ENCODE results near the gene ABLIM1.

ABLIM1 gene

GRCh38 chr10:114499630-114500190, 158.4 kb downstream of the ABLIM1 start:
- Histone ChIP-seq H3K4me3 (ENCODE audit: low read depth, low read length) (no peak overlapping the region), H3K27me3 (ENCODE audit: control insufficient read depth, insufficient read depth, low read length) (no peaks in the 10 kb centered on the region), H3K9ac (ENCODE audit: low read depth, low read length) (no peak overlapping the region), H3K4me1 (ENCODE audit: control insufficient read depth, insufficient read depth, low read length) (peaks cover 5% of the 10 kb centered on the region), H3K9me3 (ENCODE audit: control insufficient read depth, insufficient read depth, low read length) (no peaks in the 10 kb centered on the region), H3K36me3 (ENCODE audit: control insufficient read depth, insufficient read depth, low read length) (peaks cover 4% of the 10 kb centered on the region; the same call in 1 of the 2 replicates), H3K27ac (ENCODE audit: low read depth, low read length) (no peak overlapping the region)

- Histone ChIP-seq H3K4me3 (ENCODE audit: low read depth, low read length) (no peak overlapping the region), H3K27ac (ENCODE audit: low read depth, low read length) (no peak overlapping the region), H3K9me3 (ENCODE audit: control insufficient read depth, insufficient read depth, low read length) (no peaks in the 10 kb centered on the region), H3K4me1 (ENCODE audit: control insufficient read depth, insufficient read depth, low read length) (peaks cover 3% of the 10 kb centered on the region; the same call in 1 of the 2 replicates), H3K9ac (ENCODE audit: low read depth, low read length) (no peak overlapping the region), H3K27me3 (ENCODE audit: control insufficient read depth, insufficient read depth, low read length) (no peaks in the 10 kb centered on the region), H3K36me3 (ENCODE audit: control insufficient read depth, insufficient read depth, low read length) (peaks cover 4% of the 10 kb centered on the region; the same call in 1 of the 2 replicates)
Measured at GRCh38 chr10:114499116-114499515, 159.0 kb downstream of the ABLIM1 start.

- no peaks in the 10 kb centered on the region for H3K9me3 ChIP-seq (ENCODE audit: control insufficient read depth, insufficient read depth, low read length)
- H3K27ac ChIP-seq (ENCODE audit: low read depth, low read length) = no peak overlapping the region
- peaks cover 4% of the 10 kb centered on the region; the same call in 1 of the 2 replicates for H3K36me3 ChIP-seq (ENCODE audit: control insufficient read depth, insufficient read depth, low read length)
- no peak overlapping the region for H3K4me3 ChIP-seq (ENCODE audit: low read depth, low read length)
- H3K4me1 ChIP-seq (ENCODE audit: control insufficient read depth, insufficient read depth, low read length) = peaks cover 3% of the 10 kb centered on the region; the same call in 1 of the 2 replicates
- H3K27me3 ChIP-seq (ENCODE audit: control insufficient read depth, insufficient read depth, low read length) = no peaks in the 10 kb centered on the region
- no peak overlapping the region for H3K9ac ChIP-seq (ENCODE audit: low read depth, low read length)
Measured at GRCh38 chr10:114498413-114499111, 159.5 kb downstream of the ABLIM1 start.

- no peaks in the 10 kb centered on the region for H3K27me3 ChIP-seq (ENCODE audit: control insufficient read depth, insufficient read depth, low read length)
- no peak overlapping the region for H3K27ac ChIP-seq (ENCODE audit: low read depth, low read length)
- H3K4me1 ChIP-seq (ENCODE audit: control insufficient read depth, insufficient read depth, low read length) = peaks cover 4% of the 10 kb centered on the region; the same call in 1 of the 2 replicates
- no peak overlapping the region for H3K4me3 ChIP-seq (ENCODE audit: low read depth, low read length)
- no peak overlapping the region for H3K9ac ChIP-seq (ENCODE audit: low read depth, low read length)
- H3K9me3 ChIP-seq (ENCODE audit: control insufficient read depth, insufficient read depth, low read length) = no peaks in the 10 kb centered on the region
- H3K36me3 ChIP-seq (ENCODE audit: control insufficient read depth, insufficient read depth, low read length) = peaks cover 4% of the 10 kb centered on the region; the same call in 1 of the 2 replicates
Measured at GRCh38 chr10:114495303-114495702, 162.8 kb downstream of the ABLIM1 start.

GRCh38 chr10:114492351-114493037, 165.6 kb downstream of the ABLIM1 start:
- Histone ChIP-seq H3K4me3 (ENCODE audit: low read depth, low read length) (no peak overlapping the region), H3K4me1 (ENCODE audit: control insufficient read depth, insufficient read depth, low read length) (peaks cover 30% of the 10 kb centered on the region), H3K27ac (ENCODE audit: low read depth, low read length) (no peak overlapping the region), H3K27me3 (ENCODE audit: control insufficient read depth, insufficient read depth, low read length) (no peaks in the 10 kb centered on the region), H3K9me3 (ENCODE audit: control insufficient read depth, insufficient read depth, low read length) (no peaks in the 10 kb centered on the region), H3K36me3 (ENCODE audit: control insufficient read depth, insufficient read depth, low read length) (peaks cover 6% of the 10 kb centered on the region), H3K9ac (ENCODE audit: low read depth, low read length) (no peak overlapping the region)

- Histone ChIP-seq H3K36me3 (ENCODE audit: control insufficient read depth, insufficient read depth, low read length) (peaks cover 8% of the 10 kb centered on the region), H3K9me3 (ENCODE audit: control insufficient read depth, insufficient read depth, low read length) (no peaks in the 10 kb centered on the region), H3K9ac (ENCODE audit: low read depth, low read length) (no peak overlapping the region), H3K4me3 (ENCODE audit: low read depth, low read length) (no peak overlapping the region), H3K27me3 (ENCODE audit: control insufficient read depth, insufficient read depth, low read length) (no peaks in the 10 kb centered on the region), H3K4me1 (ENCODE audit: control insufficient read depth, insufficient read depth, low read length) (peaks cover 31% of the 10 kb centered on the region), H3K27ac (ENCODE audit: low read depth, low read length) (no peak overlapping the region)
Measured at GRCh38 chr10:114491933-114492332, 166.1 kb downstream of the ABLIM1 start.

GRCh38 chr10:114491419-114491818, 166.7 kb downstream of the ABLIM1 start:
- Histone ChIP-seq H3K4me1 (ENCODE audit: control insufficient read depth, insufficient read depth, low read length) (peaks cover 29% of the 10 kb centered on the region), H3K9ac (ENCODE audit: low read depth, low read length) (no peak overlapping the region), H3K9me3 (ENCODE audit: control insufficient read depth, insufficient read depth, low read length) (no peaks in the 10 kb centered on the region), H3K4me3 (ENCODE audit: low read depth, low read length) (no peak overlapping the region), H3K36me3 (ENCODE audit: control insufficient read depth, insufficient read depth, low read length) (peaks cover 8% of the 10 kb centered on the region), H3K27me3 (ENCODE audit: control insufficient read depth, insufficient read depth, low read length) (no peaks in the 10 kb centered on the region), H3K27ac (ENCODE audit: low read depth, low read length) (no peak overlapping the region)

- H3K9ac ChIP-seq (ENCODE audit: low read depth, low read length) = no peak overlapping the region
- peak overlapping the region; percentile 82 for H3K27ac ChIP-seq (ENCODE audit: low read depth, low read length)
- no peak overlapping the region for H3K4me3 ChIP-seq (ENCODE audit: low read depth, low read length)
- H3K4me1 ChIP-seq (ENCODE audit: control insufficient read depth, insufficient read depth, low read length) = peaks cover 29% of the 10 kb centered on the region
- no peaks in the 10 kb centered on the region for H3K27me3 ChIP-seq (ENCODE audit: control insufficient read depth, insufficient read depth, low read length)
- no peaks in the 10 kb centered on the region; the same call in 1 of the 2 replicates for H3K9me3 ChIP-seq (ENCODE audit: control insufficient read depth, insufficient read depth, low read length)
- peaks cover 11% of the 10 kb centered on the region for H3K36me3 ChIP-seq (ENCODE audit: control insufficient read depth, insufficient read depth, low read length)
Measured at GRCh38 chr10:114489521-114490310, 168.4 kb downstream of the ABLIM1 start.

GRCh38 chr10:114487815-114488536, 170.1 kb downstream of the ABLIM1 start:
- no peak overlapping the region for H3K4me3 ChIP-seq (ENCODE audit: low read depth, low read length)
- no peaks in the 10 kb centered on the region; the same call in 1 of the 2 replicates for H3K9me3 ChIP-seq (ENCODE audit: control insufficient read depth, insufficient read depth, low read length)
- no peaks in the 10 kb centered on the region for H3K27me3 ChIP-seq (ENCODE audit: control insufficient read depth, insufficient read depth, low read length)
- H3K36me3 ChIP-seq (ENCODE audit: control insufficient read depth, insufficient read depth, low read length) = peaks cover 12% of the 10 kb centered on the region
- no peak overlapping the region for H3K9ac ChIP-seq (ENCODE audit: low read depth, low read length)
- H3K4me1 ChIP-seq (ENCODE audit: control insufficient read depth, insufficient read depth, low read length) = peaks cover 29% of the 10 kb centered on the region
- no peak overlapping the region for H3K27ac ChIP-seq (ENCODE audit: low read depth, low read length)
